Activated CD8-positive, alpha-beta memory T cell treated with anti-CD3 and anti-CD28 coated beads for 4 hours (primary cell): ENCODE measurements around the gene IGSF8.

Experiments used
- DNase-seq, 2 donors: peaks; one replicate each; pipeline ENCODE4 v3.0.0-alpha.2; 2020; ENCODE audit warnings: low read depth in 2 of 2

IGSF8 gene

DNA sequence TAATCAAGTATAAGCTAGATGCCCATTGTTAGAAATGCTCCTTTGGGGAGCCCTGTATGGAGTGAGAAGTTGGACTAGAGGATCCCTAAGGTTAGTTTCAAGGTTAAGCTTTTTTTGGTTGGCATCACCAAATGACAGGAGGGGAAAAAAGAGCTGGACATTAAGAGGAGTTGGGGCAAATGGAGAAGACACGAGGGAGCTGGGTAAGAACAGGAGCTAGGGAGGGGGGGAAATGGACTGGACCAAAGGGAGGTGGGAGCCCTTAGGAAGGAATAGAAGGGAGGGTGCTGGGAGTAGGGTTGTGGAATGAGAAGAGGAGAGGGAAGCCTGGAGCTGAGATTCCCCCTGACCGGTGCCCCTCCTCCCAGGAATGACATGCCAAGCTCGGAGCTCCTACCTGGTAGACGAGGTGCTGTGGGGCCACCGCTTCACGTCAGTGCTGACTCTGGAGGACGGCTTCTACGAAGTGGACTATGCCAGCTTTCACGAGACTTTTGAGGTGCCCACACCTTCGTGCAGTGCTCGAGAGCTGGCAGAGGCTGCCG is 11.2 kb downstream of the IGSF8 start:
- DNase-seq = no peak

- no peak for DNase-seq
Observed at GRCh38 chr1:160086456-160086892, 11.9 kb downstream of the IGSF8 start.

DNA sequence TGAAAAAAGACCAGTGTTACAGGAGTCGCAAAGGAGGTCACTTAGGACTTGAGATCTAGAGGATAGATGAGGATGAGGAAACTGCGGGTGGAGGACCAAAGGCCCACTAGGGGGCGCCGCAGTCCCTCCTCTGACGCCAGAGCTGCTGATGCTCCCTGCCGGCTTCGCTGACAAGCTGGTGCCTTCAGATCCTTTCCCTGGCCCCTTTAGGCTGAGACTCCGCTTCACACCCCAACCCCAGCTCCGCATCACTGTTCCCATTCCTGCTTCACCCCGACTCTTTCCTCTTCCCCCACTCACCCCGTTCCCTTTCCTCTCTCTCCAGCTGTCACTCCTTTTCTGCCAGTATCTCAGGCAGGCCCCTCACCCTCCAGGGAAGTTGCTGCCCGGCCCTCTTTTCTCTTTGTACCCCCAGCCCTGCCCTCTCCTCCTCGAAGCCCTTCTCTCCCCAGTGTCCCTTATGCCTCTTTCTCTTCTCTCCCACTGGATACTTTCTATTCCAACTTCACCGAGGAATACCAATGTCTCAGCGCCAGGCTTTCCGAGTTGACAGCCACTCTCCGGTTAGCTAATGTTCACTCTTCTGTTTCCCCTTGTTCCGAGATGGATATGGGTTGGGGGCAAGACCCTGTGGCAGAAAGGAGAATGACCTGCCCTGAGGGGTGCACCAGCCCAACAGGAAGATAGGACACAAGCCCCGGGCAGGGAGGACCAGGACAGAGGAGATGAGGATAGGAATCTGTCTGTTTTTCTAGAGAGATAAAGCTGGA is 12.5 kb downstream of the IGSF8 start:
- DNase-seq = peak; percentile 45 to 52

DNA sequence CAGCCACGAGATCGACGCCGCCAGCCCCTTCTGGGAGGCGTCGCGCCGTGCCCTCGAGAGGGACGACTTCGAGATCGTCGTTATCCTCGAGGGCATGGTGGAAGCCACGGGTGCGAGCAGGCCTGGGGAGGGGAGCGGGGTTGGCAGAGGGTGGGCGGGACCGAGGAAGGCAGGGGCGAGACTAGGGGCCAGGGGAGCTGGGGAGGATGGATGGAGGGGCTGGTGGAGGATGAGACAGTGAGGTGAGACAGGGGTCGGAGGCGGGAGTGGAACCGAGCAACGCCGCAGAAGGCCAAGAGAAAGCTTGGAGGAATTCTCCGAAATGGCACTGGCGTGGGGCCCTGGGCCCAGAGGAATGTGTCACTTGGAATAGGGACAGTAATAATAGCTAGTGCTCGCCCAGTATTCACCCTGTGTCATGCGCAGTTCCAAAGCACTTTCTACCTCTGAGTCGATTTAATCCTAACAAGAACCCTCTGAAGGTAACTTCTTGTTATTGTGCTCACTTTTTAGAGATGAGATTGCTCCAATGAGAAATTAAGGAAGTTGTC is 13.6 kb downstream of the IGSF8 start:
- no peak for DNase-seq

DNA sequence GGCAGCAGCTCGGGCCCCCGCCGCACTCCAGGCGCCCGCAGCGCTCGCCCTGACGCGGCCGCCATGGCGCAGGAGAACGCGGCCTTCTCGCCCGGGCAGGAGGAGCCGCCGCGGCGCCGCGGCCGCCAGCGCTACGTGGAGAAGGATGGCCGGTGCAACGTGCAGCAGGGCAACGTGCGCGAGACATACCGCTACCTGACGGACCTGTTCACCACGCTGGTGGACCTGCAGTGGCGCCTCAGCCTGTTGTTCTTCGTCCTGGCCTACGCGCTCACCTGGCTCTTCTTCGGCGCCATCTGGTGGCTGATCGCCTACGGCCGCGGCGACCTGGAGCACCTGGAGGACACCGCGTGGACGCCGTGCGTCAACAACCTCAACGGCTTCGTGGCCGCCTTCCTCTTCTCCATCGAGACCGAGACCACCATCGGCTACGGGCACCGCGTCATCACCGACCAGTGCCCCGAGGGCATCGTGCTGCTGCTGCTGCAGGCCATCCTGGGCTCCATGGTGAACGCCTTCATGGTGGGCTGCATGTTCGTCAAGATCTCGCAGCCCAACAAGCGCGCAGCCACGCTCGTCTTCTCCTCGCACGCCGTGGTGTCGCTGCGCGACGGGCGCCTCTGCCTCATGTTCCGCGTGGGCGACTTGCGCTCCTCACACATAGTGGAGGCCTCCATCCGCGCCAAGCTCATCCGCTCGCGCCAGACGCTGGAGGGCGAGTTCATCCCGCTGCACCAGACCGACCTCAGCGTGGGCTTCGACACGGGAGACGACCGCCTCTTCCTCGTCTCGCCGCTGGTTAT is 14.2 kb downstream of the IGSF8 start:
- DNase-seq = peak; percentile 36 to 53

DNA sequence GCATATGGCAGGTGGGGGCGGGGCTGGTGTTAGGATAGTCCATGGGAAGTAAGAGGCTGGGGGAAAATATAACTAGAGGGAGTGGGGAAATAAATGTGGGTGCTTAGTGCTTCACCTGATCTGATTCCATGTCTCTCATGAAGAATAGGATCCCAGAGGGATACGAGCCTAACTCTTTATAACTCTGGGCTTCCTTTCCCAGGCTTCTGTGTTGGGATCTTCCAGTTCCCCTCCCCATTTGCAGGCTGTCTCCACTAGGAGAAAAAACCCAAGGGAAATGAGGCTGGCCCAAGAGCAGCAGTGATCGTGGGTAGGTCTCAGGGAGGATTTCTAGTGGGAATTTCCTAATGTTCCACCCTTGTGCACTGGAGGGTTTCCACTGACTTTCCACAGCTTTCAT is 15.5 kb downstream of the IGSF8 start:
- no peak for DNase-seq

DNA sequence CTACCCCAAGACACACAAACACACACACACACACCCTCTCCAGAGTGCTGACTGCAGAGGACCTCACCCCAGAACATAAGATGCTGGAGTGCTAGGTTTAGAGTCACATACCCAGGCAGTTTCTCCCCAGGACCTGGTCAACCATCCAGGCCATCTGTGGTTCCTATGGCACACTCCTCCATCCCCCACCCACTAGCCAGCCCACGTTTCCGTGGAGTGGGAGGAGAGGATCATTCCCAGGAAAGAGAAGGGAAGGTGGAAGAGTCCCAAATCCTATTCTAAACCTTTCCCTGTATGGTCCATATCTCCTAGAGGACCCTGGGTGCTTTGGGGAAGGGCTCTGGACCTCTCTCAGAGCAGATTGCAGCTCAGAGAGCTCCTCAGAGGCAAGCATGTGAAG is 15.9 kb downstream of the IGSF8 start:
- no peak for DNase-seq

DNA sequence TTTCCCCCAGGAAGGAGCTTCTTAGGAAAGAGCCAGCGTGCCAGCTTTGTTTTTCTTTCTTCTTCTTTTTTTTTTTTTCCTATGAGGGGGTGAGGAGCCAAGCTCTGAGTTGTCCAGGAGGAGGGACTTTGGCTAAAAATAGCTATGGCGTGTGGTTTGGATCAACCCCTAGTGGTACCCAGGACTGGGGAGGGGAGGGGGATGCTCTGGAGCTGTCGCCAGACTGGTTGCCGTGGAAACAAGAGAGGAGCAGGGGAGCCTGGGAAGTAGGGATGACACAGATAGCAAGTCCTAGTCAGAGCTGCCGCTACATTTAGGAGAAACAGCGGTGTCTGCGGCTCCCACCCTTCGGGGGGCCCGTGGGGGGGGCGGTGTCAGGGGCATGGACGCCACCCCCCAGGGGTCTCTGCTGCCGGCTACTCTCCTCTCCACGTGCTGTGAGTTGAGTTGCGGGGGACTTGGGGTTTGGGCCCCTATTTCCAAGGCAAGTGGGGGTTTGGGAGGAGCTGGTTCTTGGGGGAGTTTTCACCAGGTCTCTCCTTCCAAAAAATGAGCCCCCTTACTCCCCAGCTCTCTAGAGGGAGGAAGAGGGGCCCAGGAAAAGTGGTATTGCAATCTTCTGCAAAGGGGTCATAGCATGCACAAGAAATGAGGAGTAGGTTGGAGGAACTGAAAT is 17.0 kb downstream of the IGSF8 start, which contains the start of gene KCNJ9:
Gene KCNJ9 (plus strand): TSS at position 278 of the 676 bp plus-strand sequence. CDS start 2,493 bp downstream, outside the sequence.
- no peak for DNase-seq

GRCh38 chr1:160080381-160081100 is 17.9 kb downstream of the IGSF8 start:
- DNase-seq = no peak

- DNase-seq = no peak
Observed at GRCh38 chr1:160079448-160079847, 19.0 kb downstream of the IGSF8 start.

DNA sequence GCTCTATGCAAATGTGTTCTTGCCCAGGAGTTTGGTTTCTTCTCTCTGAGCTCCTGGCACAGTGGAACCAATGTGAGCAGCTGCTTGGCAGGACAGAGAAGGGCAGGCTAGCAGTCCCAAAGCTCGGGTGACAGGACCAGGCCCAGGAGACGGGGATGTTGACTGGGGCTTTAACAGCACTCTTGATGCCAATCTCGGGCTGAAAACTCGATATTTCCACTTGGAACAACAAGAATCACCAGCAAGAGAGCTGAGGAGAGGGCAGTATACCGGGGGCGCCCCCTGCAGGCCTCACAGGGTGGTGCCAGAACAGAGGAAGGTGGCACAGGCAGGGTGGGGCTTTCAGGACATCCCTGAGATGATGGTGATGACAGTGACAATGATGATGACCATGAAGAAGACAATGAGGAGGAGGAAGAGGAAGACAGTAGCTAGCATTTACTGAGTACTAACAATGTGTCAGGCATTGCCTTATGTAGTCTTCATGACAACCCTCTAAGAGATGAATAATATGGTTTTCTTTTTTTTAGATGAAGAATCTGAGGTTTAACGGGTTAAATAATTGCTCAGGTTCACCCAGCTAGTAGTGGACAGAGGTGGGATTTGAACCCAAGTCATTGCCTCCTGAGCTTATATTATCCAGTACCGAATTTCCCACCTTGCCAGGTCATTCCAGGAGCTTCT is 19.8 kb downstream of the IGSF8 start:
- DNase-seq = peak in 1 of 2 donors; percentile 33

- DNase-seq = no peak
Observed at GRCh38 chr1:160077486-160077885, 20.9 kb downstream of the IGSF8 start.

DNA sequence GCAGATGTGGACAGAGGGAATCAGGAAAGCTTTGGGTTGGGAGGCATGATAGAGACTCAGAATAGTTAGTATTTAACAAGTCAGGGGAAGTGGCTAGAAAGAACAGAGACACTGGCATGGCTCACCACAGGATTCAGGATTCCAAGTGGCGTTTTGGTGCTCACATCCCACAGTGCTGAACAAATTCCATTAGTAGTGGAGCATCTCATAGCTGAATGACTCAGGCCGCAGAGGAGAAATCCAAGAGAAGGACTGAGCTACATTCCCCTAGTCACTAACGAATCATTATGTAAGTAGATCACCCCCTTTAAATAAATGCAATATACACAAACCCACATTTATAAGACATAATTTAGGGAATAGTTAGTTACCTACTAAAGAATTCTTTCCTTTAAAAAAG is 22.1 kb downstream of the IGSF8 start:
- DNase-seq = no peak

GRCh38 chr1:160075836-160076235 is 22.6 kb downstream of the IGSF8 start:
- no peak for DNase-seq

DNA sequence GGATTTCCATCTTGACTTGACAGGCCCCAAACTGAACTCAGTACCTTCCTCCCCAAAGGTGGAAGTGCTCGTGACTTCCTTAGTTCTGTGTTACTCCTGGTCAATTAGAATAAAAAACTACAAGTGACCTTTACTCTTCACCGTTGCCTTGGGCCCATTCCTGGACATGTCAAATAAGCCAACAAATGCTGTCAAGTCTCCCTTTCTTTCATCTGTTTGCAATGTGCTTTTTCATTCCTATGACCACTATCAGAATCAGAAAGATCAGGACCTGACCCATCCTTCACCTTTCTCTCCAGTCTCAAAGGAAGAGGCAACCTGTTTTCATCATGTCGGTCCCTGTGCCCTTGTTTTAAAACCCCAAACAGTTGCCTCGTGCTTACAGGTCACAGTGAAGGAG is 23.6 kb downstream of the IGSF8 start:
- no peak for DNase-seq

DNA sequence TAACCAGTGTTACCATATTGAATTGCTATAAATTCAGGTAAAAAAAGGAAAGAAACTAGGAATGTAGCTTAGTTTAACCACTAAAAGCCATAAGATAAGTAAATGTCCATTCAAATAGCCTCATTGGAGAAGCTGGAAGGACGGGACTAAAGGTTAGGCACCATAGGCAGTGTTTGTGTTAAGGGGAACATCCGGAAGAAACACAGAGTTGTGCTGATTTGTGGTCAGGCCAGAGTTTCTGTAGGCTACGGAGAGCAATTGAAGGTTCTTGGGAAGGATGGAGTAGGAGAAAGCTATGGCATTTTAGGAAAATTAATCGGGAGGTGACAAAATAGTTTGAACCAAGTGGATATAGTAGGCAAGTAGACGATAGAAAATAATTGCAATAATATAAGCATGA is 27.1 kb downstream of the IGSF8 start:
- no peak for DNase-seq

GRCh38 chr1:160070243-160071163 is 27.9 kb downstream of the IGSF8 start:
- peak; percentile 52 for DNase-seq

DNA sequence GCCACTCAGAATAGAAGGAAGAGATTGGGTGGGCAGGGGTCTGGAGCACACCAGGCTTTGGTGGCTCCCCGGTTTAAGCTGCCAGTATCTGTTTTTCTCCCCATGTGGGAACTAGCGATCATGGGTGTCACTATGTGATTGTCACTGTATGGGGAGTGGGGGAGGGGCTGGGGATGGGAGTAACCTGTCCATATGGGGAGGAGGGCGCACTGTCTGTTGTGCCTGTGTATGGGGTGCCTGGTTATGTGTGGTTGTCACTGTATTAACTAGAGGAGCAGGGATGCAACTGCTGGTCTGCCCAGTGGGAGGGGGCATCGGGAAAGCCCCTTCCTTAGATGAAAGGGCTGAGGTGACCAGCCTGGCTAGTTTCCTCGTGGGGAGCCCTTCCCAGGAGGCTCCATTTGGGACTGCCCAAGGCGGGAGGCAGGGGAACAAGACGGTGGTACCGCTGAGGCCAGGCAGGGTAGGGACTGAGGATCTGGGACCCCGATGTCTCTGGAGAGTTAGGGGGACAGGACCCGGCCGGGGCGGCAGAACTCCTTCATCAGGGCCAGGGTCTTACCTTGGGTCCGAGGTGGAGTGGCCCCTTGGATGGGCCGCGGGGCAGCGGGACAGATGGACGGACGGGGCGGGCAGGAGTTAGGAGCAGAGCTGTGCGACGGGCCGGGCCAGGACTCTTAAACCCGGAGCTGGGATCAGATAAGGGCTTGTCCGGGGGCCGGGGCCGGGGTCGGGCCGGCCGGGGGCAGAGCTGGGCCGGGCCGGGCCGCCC is 28.8 kb downstream of the IGSF8 start, which contains the start of gene KCNJ10:
Gene KCNJ10 (minus strand): TSS at position 701 of the 772 bp plus-strand sequence. CDS start 27,628 bp downstream, outside the sequence.
- DNase-seq = no peak
